ENCODE results near the gene HTR2A.
"Not testable (repeated sequence)": the region's sequence is repeated elsewhere in the genome, so short reads cannot be mapped to it uniquely, and the experiment has no call there.

HTR2A gene

GRCh38 chr13:46812301-46812797, 84.5 kb downstream of the HTR2A start:
- DNase-seq (ENCODE audit: low read depth in 2 of 2), result no peak

GRCh38 chr13:46810440-46810839, 86.4 kb downstream of the HTR2A start:
- no peak for DNase-seq (ENCODE audit: low read depth in 2 of 2)

GRCh38 chr13:46804921-46805320, 91.9 kb downstream of the HTR2A start:
- DNase-seq (ENCODE audit: low read depth in 2 of 2), result not testable (repeated sequence)

GRCh38 chr13:46804391-46804815, 92.5 kb downstream of the HTR2A start:
- DNase-seq (ENCODE audit: low read depth in 2 of 2), result no peak

- no peak for DNase-seq (ENCODE audit: low read depth in 2 of 2)
Observed at GRCh38 chr13:46803586-46803985, 93.3 kb downstream of the HTR2A start.

GRCh38 chr13:46801858-46802257, 95.0 kb downstream of the HTR2A start:
- DNase-seq (ENCODE audit: low read depth in 2 of 2), result no peak

GRCh38 chr13:46799139-46799538, 97.7 kb downstream of the HTR2A start:
- DNase-seq (ENCODE audit: low read depth in 2 of 2), result no peak

GRCh38 chr13:46797501-46798237, 99.2 kb downstream of the HTR2A start:
- no peak for DNase-seq (ENCODE audit: low read depth in 2 of 2)

GRCh38 chr13:46796515-46797474, 100.1 kb downstream of the HTR2A start, which contains the start of gene ESD:
ESD (minus strand) TSS chr13:46797161; CDS start chr13:46791413, 5,748 bp downstream.
- DNase-seq (ENCODE audit: low read depth in 2 of 2), result peak; percentile 75 to 79

- no peak for DNase-seq (ENCODE audit: low read depth in 2 of 2)
Observed at GRCh38 chr13:46796129-46796514, 100.7 kb downstream of the HTR2A start.

- DNase-seq (ENCODE audit: low read depth in 2 of 2), result no peak
Observed at GRCh38 chr13:46795321-46795720, 101.5 kb downstream of the HTR2A start.

- DNase-seq (ENCODE audit: low read depth in 2 of 2), result no peak
Observed at GRCh38 chr13:46783504-46783903, 113.3 kb downstream of the HTR2A start.

GRCh38 chr13:46782691-46783090, 114.2 kb downstream of the HTR2A start:
- no peak for DNase-seq (ENCODE audit: low read depth in 2 of 2)

- no peak for DNase-seq (ENCODE audit: low read depth in 2 of 2)
Observed at GRCh38 chr13:46782066-46782465, 114.8 kb downstream of the HTR2A start.
